Esophagus muscularis mucosa (tissue), 4 donors: ENCODE data around the gene CLP1. TPM values are rescaled to one million over a fixed set of nuclear protein-coding genes. Genes with fewer than 3 reads are reported as not detected.

Experiments used
- DNase-seq: peaks from one replicate; pipeline ENCODE4 v3.0.0-alpha.2; 2017; ENCODE audit errors: extremely low spot score
- H3K27ac ChIP-seq, 4 donors: fragments of 200-600 bp; sonication (generic); replicated peaks in 1 of 4; 1 replicate in 3 of 4; 2 replicates in 1 of 4; pipeline ENCODE4 v1.5.1; 2016 to 2019; ENCODE audit warnings: mild to moderate bottlenecking in 1 of 4
- H3K27me3 ChIP-seq, 4 donors: fragments of 200-600 bp; sonication (generic); one replicate each; pipeline versions ENCODE4 v1.5.1 to v1.6.0; 2016 to 2019
- H3K36me3 ChIP-seq, 4 donors: fragments of 200-600 bp; sonication (generic); one replicate each; pipeline ENCODE4 v1.5.1; 2016 to 2019
- H3K4me1 ChIP-seq, 4 donors: fragments of 200-600 bp; sonication (generic); one replicate each; pipeline ENCODE4 v1.5.1; 2016 to 2019
- H3K4me3 ChIP-seq, 4 donors: fragments of 200-600 bp; sonication (generic); 1 replicate in 2 of 4; 2 replicates in 2 of 4; pipeline ENCODE4 v1.5.1; 2016 to 2019; ENCODE audit warnings: mild to moderate bottlenecking in 4 of 4, moderate library complexity in 1 of 4
- H3K9me3 ChIP-seq, 4 donors: fragments of 200-600 bp; sonication (generic); 1 replicate in 3 of 4; 2 replicates in 1 of 4; pipeline ENCODE4 v1.5.1; 2016 to 2019
- EP300 ChIP-seq: sonication (generic); formaldehyde crosslinking; IDR thresholded peaks from one replicate; pipeline ENCODE4 v1.6.1; 2017; ENCODE audit warnings: antibody characterized with exemption
- POLR2A ChIP-seq: fragments of 450-650 bp; IDR thresholded peaks from one replicate; pipeline ENCODE4 v1.6.1; 2017; ENCODE audit warnings: antibody characterized with exemption, moderate library complexity, mild to moderate bottlenecking, low read depth
- POLR2AphosphoS5 ChIP-seq, 2 donors: sonication (generic); formaldehyde crosslinking; IDR thresholded peaks; one replicate each; pipeline ENCODE4 v1.6.1; 2017; ENCODE audit warnings: antibody characterized with exemption in 2 of 2
- WGBS: methylation state at CpG from one replicate; pipeline ENCODE4 v1.1.5; 2018; 5-methylcytosine and 5-hydroxymethylcytosine counted together
- intact Hi-C: fragments of 100-400 bp; cut with DNase I; formaldehyde crosslinking; loops from one replicate; pipeline ENCODE4 v1.15.1; 2023
- total RNA-seq, 4 donors: library from RNA; depleted of rRNA; stranded (reverse); fragments of >200 nt; gene quantifications; one replicate each; pipeline versions ENCODE4 v1.1.0 to v1.2.1, GENCODE V29; 2016
- TF ChIP-seq, protein P1 (sequence below), 3 experiments: fragments of 200-600 bp in 2 of 3; fragments of 450-650 bp in 1 of 3; sonication (generic) in 2 of 3; IDR thresholded peaks; one replicate each; pipeline ENCODE4 v1.5.1; 2017 to 2019; ENCODE audit warnings: antibody characterized with exemption in 3 of 3, mild to moderate bottlenecking in 2 of 3, moderate library complexity in 1 of 3

Gene CLP1
- total RNA-seq, 4 donors from 2014 or later: 8.3 to 18.1 (median 14.7) TPM

DNA sequence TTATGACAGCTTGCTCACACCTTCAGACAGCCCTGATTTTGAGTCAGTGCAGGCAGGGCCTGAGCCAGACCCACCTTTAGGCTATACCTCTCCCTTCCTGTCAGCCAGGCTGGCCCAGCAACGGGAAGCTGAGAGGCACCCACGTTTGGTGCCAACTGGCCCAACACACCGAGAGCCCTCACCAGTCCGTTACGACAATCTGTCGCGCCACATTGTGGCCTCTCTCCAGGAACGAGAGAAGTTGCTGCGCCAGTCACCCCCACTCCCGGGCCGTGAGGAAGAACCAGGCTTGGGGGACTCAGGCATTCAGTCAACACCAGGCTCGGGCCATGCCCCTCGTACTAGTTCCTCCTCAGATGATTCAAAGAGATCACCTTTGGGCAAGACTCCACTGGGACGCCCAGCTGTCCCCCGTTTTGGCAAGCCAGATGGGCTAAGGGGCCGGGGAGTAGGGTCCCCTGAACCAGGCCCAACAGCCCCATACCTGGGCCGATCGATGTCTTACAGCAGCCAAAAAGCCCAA, 41.3 kb downstream of the CLP1 start:
- TF ChIP-seq POLR2AphosphoS5 (IDR thresholded peaks at IDR 0.05) (no peak), POLR2A (no peak), EP300 (no peak)
- TF ChIP-seq, protein P1, sequence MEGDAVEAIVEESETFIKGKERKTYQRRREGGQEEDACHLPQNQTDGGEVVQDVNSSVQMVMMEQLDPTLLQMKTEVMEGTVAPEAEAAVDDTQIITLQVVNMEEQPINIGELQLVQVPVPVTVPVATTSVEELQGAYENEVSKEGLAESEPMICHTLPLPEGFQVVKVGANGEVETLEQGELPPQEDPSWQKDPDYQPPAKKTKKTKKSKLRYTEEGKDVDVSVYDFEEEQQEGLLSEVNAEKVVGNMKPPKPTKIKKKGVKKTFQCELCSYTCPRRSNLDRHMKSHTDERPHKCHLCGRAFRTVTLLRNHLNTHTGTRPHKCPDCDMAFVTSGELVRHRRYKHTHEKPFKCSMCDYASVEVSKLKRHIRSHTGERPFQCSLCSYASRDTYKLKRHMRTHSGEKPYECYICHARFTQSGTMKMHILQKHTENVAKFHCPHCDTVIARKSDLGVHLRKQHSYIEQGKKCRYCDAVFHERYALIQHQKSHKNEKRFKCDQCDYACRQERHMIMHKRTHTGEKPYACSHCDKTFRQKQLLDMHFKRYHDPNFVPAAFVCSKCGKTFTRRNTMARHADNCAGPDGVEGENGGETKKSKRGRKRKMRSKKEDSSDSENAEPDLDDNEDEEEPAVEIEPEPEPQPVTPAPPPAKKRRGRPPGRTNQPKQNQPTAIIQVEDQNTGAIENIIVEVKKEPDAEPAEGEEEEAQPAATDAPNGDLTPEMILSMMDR (IDR thresholded peaks at IDR 0.05): no peak
- Histone ChIP-seq H3K36me3 (peaks cover 68 to 100% (median 93%) of the 10 kb centered on the region in 4 donors), H3K27me3 (no peaks in the 10 kb centered on the region), H3K4me1 (no peaks in the 10 kb centered on the region), H3K4me3 (no peak overlapping the region), H3K27ac (no peak overlapping the region), H3K9me3 (no peaks in the 10 kb centered on the region)
- no peak for DNase-seq
- 91% methylated on average over 18 of the region's 18 CpGs for WGBS
- intact Hi-C loops: no loop called here

DNA sequence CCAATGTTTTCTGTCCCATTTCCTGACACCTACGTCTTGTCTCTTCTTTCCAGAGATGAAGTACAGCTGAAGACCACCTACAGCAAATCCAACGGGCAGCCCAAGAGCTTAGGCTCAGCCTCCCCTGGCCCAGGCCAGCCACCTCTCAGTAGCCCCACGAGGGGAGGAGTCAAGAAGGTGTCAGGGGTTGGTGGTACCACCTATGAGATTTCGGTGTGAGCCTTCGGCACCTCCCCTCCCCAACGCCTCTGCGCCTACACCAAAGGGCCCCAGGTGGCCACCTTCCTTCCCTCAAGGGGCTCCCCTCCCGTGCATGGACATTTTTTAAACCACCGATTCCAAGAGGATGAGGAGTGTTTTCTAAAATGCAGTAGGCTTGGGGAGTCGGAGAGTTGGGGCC, 42.3 kb downstream of the CLP1 start:
- H3K36me3 ChIP-seq: peaks cover 64 to 100% (median 93%) of the 10 kb centered on the region in 4 donors
- intact Hi-C loops: no loop called here
- TF ChIP-seq, protein P1 (IDR thresholded peaks at IDR 0.05): no peak
- TF ChIP-seq POLR2A (no peak), POLR2AphosphoS5 (IDR thresholded peaks at IDR 0.05) (no peak), EP300 (no peak)
- no peaks in the 10 kb centered on the region for H3K27me3 ChIP-seq
- no peaks in the 10 kb centered on the region for H3K4me1 ChIP-seq
- H3K4me3 ChIP-seq: no peak overlapping the region
- no peaks in the 10 kb centered on the region for H3K9me3 ChIP-seq
- H3K27ac ChIP-seq: no peak overlapping the region
- no peak for DNase-seq
- 86% methylated on average over 10 of the region's 10 CpGs for WGBS

DNA sequence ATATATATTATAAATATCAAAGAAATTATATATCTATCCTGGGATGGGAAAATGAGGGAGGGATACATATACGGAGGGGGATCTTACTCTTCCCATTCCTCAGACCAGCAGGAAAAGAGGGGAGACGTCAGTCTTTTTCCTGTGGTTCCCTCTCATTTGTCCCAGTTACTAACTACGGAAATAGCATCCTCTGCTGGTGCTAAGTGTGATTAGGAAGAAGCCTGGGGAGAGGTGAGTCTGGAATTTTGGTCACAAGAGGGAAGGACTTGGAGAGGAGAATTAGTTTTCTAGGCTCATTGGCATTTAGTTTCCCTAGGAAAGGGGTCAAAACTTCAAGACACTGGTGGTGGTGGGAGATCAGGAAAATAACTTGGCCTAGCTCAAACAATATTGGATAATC, 42.9 kb downstream of the CLP1 start:
- Histone ChIP-seq H3K4me1 (no peaks in the 10 kb centered on the region), H3K9me3 (no peaks in the 10 kb centered on the region), H3K27ac (no peak overlapping the region), H3K36me3 (peaks cover 58 to 96% (median 90%) of the 10 kb centered on the region in 4 donors), H3K27me3 (no peaks in the 10 kb centered on the region), H3K4me3 (no peak overlapping the region)
- 57% methylated on average over 3 of the region's 3 CpGs for WGBS
- intact Hi-C loops: no loop called here
- TF ChIP-seq, protein P1 (IDR thresholded peaks at IDR 0.05): no peak
- no peak for TF ChIP-seq POLR2AphosphoS5 (IDR thresholded peaks at IDR 0.05)
- TF ChIP-seq EP300: no peak
- TF ChIP-seq POLR2A: no peak
- DNase-seq: no peak

DNA sequence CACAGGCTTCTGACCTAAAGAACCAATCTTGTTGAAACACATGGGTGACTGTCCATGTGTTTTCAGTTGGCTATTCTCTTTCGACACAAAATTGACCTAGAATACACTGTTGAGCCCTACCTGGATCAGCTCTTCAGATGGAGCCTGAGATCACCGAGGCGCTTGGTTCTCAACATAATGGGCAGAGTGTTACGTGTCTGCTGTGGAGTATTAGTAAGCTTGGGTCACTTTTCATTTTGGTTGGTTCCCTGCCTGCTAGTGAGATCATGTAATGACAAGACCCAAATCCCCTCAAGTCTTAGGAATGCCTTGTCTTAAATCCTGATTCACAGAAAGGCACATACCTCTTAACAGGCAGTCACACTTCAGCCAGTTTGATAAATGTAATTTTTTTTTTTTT, 45.8 kb downstream of the CLP1 start:
- intact Hi-C loops: no loop called here
- peaks cover 31 to 71% (median 64%) of the 10 kb centered on the region in 4 donors for H3K36me3 ChIP-seq

More for the DNA sequence above, 45.8 kb downstream of the CLP1 start:
- Histone ChIP-seq H3K27ac (no peak overlapping the region), H3K9me3 (no peaks in the 10 kb centered on the region), H3K4me1 (no peaks in the 10 kb centered on the region), H3K27me3 (no peaks in the 10 kb centered on the region), H3K4me3 (no peak overlapping the region)
- WGBS: 84% methylated on average over 4 of the region's 4 CpGs
- no peak for TF ChIP-seq EP300
- no peak for TF ChIP-seq POLR2AphosphoS5 (IDR thresholded peaks at IDR 0.05)
- no peak for TF ChIP-seq POLR2A
- TF ChIP-seq, protein P1 (IDR thresholded peaks at IDR 0.05): no peak
- no peak for DNase-seq
